RWPE1 (cell line): ENCODE results near the gene DNAH12.

Experiments used
- CTCF ChIA-PET: fragments of 350-600 bp; sonication (Branson Sonifier 250); formaldehyde crosslinking; extraction: SDS; loops from one replicate; lab custom pipeline; 2021; lab: Yijun Ruan, JAX
- POLR2A ChIA-PET: fragments of 400-600 bp; formaldehyde crosslinking; extraction: SDS; loops from one replicate; lab custom pipeline; 2020; ENCODE audit warnings: antibody characterized with exemption; ENCODE audit not compliant: low non-redundant PET; lab: Yijun Ruan, JAX
- DNase-seq: peaks from one replicate; pipeline ENCODE4 v3.0.0; 2012; ENCODE audit warnings: low spot score
- H3K27ac ChIP-seq: fragments of 450-650 bp; 2 replicates; pipeline ENCODE4 v1.5.1; 2017
- TF ChIP-seq, protein P1 (sequence below): fragments of 450-650 bp; conservative IDR thresholded peaks from 2 replicates; pipeline ENCODE4 v1.5.1; 2017; ENCODE audit warnings: low read depth, mild to moderate bottlenecking

DNAH12 gene, protein sequence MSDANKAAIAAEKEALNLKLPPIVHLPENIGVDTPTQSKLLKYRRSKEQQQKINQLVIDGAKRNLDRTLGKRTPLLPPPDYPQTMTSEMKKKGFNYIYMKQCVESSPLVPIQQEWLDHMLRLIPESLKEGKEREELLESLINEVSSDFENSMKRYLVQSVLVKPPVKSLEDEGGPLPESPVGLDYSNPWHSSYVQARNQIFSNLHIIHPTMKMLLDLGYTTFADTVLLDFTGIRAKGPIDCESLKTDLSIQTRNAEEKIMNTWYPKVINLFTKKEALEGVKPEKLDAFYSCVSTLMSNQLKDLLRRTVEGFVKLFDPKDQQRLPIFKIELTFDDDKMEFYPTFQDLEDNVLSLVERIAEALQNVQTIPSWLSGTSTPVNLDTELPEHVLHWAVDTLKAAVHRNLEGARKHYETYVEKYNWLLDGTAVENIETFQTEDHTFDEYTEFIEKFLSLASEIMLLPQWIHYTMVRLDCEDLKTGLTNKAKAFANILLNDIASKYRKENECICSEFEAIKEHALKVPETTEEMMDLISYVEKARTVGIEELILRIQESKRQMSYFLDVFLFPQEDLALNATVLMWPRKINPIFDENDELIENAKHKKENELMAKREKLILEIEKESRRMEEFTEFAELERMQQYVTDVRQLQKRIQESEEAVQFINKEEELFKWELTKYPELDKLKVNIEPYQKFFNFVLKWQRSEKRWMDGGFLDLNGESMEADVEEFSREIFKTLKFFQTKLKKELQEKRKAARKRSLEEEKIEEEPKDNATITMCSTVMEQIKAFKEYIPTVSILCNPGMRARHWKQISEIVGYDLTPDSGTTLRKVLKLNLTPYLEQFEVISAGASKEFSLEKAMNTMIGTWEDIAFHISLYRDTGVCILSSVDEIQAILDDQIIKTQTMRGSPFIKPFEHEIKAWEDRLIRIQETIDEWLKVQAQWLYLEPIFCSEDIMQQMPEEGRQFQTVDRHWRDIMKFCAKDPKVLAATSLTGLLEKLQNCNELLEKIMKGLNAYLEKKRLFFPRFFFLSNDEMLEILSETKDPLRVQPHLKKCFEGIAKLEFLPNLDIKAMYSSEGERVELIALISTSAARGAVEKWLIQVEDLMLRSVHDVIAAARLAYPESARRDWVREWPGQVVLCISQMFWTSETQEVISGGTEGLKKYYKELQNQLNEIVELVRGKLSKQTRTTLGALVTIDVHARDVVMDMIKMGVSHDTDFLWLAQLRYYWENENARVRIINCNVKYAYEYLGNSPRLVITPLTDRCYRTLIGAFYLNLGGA (N-terminal part only)

DNA sequence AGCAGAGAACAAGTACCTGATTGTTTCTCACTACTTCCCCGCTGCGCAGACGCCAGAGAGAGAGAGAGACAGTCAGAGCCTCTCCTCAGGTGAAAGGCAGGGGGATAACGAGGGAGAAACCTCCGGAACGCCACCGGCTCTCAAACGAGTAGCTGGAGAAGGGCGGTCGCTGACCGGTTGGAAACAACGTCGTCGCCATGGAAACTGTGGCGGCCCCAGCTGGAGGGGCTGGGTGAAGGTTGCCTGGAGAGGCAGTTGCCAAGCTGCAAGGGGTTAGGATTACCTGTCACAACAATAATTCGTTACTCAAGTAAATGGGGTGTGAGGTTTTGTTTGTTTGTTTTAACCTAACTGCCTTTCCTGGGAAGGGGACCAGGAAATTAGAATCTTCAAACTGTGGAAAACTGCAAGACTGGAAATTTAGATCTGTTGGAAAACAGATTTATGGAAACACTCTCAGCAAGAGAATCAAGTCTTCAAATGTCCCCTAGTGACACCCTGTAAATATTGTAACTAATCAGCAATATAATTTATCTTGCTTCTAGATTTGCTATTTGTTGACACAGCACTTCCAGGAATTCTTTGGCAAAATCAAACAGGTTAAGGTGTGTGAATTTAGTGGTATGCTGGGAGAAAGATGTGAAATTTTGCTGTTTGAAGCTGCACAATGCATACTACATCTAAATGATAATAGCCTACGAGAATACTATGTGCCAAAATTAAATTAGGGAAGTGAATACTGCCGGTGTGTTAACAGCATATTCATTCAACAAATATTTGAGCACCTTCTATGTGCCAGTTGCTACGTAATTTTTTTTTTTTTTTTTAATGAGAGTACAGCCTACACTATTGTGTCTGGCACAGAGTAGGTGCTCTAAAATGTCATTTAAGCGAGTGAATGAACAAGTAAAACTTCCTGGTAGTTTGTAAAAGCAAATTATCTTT is at the start of gene DNAH12:
TSS of gene DNAH12 (minus strand) at position 164 of the 945 bp plus-strand sequence. CDS start 1,474 bp downstream, outside the sequence.
- TF ChIP-seq, protein P1, sequence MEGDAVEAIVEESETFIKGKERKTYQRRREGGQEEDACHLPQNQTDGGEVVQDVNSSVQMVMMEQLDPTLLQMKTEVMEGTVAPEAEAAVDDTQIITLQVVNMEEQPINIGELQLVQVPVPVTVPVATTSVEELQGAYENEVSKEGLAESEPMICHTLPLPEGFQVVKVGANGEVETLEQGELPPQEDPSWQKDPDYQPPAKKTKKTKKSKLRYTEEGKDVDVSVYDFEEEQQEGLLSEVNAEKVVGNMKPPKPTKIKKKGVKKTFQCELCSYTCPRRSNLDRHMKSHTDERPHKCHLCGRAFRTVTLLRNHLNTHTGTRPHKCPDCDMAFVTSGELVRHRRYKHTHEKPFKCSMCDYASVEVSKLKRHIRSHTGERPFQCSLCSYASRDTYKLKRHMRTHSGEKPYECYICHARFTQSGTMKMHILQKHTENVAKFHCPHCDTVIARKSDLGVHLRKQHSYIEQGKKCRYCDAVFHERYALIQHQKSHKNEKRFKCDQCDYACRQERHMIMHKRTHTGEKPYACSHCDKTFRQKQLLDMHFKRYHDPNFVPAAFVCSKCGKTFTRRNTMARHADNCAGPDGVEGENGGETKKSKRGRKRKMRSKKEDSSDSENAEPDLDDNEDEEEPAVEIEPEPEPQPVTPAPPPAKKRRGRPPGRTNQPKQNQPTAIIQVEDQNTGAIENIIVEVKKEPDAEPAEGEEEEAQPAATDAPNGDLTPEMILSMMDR, result no peak
- POLR2A ChIA-PET, result no interaction called here
- H3K27ac ChIP-seq, result no peak within 1 kb of the TSS
- CTCF ChIA-PET, result no interaction called here
- no peak for DNase-seq

DNA sequence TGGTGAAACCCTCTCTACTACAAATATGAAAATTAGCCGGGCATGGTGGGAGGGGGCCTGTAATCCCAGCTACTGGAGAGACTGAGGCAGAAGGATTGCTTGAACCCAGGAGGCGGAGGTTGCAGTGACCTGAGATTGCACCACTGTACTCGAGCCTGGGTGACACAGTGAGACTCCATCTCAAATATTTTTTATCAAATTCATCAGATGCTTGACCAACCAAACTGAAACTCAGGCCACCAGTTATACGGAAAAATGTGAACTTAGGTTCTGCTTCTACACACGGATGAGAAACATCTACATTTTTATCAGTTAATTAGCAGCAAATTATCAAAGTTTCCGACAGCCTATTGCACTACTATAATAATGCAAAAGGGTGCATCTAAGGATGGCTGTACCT is 48.2 kb upstream of the DNAH12 start:
- DNase-seq, result no peak
- TF ChIP-seq, protein P1, result no peak
- no peak overlapping the region for H3K27ac ChIP-seq
- POLR2A ChIA-PET, result no interaction called here
- CTCF ChIA-PET, result no interaction called here

DNA sequence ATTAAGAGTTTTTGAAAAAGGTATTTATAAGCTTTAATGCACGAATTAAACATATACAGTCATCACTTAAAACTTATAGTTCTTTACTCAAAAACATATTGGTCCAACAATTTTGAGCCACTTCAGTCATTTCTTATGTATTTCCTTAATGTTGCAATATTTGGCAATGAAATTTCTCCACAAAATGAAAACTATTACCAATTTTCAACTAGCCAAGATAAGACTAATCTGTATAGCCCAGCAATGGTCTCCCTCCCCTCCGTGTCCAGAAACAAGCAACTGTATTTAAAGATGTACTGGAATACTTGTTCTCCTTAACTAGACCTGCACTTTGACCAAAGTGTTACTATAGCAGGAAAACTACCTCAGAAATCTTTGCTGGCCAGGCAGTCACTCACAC is 43.8 kb upstream of the DNAH12 start:
- ChIA-PET CTCF (no interaction called here), POLR2A (no interaction called here)
- no peak overlapping the region for H3K27ac ChIP-seq
- TF ChIP-seq, protein P1, result no peak
- no peak for DNase-seq

DNA sequence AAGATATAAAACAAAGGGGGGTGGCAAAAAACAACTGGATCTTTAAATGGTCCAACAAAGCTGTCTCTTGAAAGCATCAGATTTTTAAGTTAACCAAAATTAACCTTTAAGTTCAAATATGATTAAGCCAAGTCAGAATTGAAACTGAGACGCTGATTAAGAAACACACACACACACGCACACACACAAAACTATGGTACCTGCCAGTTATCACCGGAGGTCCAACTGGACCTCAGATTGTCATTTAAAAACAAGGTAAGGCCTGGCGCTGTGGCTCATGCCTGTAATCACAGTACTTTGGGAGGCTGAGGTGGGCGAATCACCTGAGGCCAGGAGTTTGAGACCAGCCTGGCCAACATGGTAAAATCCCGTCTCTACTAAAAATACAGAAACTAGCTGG is 42.6 kb upstream of the DNAH12 start:
- no peak overlapping the region for H3K27ac ChIP-seq
- ChIA-PET CTCF (interaction anchor here (0.6 kb wide), 2 partner anchors 72 to 1620 kb away, joined by 3 read pairs; no protein-coding TSS in a partner anchor), POLR2A (no interaction called here)
- TF ChIP-seq, protein P1, result no peak
- DNase-seq, result no peak

DNA sequence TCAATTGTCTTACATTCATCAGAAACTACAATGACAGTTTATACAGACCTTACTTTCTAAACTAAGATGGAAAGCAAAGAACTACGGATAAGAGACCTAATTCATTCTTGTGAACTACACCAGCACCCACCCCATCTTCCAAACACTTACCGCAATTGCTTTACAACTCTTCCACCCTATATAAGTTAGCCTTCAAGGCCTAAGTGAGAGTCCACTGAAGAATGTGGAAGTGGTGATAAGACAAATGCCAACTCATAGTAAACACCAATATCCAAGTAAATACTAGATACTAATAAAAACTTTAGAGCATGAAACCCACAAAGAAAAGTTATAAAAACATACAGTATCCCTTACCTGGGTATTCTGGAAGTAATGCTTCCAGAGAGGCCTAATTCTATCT is 39.4 kb upstream of the DNAH12 start:
- no peak for DNase-seq
- CTCF ChIA-PET, result no interaction called here
- TF ChIP-seq, protein P1, result no peak
- POLR2A ChIA-PET, result no interaction called here
- no peak overlapping the region for H3K27ac ChIP-seq
